HG02870 (cell line): ENCODE measurements around the gene OR8G1.
"Not testable (repeated sequence)": the region's sequence is repeated elsewhere in the genome, so short reads cannot be mapped to it uniquely, and the experiment has no call there.

ENCODE experiments used
- ATAC-seq: cut with Tn5 transposase; IDR thresholded peaks from one replicate; pipeline ENCODE4 v1.9.1; 2021; ENCODE audit warnings: mild to moderate bottlenecking, moderate library complexity; ENCODE audit not compliant: unreplicated experiment

OR8G1 gene

DNA sequence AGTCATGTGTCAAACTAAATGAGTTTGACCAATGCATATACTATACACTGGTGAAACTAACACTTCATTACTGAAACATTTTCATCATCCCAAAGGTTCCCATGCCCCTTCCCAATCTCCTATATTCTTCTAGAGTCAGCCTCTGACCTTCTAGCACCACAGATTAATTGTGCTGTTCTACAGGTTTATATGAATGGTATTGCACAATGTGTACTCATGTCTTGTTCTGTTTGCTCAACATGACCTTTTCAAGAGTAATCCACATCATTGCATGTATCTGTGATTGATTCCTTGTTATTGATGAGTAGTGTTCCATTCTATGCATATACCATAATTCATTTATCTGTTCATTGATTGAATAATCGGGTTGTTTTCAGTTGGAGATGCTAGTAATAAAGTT lies 7.5 kb upstream of the OR8G1 start:
- ATAC-seq, result no peak

DNA sequence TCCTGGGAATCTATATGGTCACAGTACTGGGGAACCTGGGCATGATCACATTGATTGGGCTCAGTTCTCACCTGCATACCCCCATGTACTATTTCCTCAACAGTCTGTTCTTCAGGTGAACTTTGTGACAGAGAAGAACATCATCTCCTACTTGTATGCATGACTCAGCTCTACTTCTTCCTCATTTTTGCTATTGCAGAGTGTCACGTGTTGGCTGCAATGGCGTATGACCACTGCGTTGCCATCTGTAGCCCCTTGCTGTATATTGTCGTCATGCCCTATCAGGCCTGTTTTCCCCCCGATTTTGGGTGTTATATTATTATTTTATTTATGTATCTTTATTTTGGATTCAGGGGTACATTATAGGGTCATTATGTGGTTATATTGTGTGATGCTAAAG lies 2.4 kb upstream of the OR8G1 start:
- no peak for ATAC-seq

DNA sequence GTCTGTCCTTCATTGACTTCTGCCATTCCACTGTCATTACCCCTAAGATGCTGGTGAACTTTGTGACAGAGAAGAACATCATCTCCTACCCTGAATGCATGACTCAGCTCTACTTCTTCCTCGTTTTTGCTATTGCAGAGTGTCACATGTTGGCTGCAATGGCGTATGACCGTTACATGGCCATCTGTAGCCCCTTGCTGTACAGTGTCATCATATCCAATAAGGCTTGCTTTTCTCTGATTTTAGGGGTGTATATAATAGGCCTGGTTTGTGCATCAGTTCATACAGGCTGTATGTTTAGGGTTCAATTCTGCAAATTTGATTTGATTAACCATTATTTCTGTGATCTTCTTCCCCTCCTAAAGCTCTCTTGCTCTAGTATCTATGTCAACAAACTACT lies 9.0 kb downstream of the OR8G1 start:
- not testable (repeated sequence) for ATAC-seq

DNA sequence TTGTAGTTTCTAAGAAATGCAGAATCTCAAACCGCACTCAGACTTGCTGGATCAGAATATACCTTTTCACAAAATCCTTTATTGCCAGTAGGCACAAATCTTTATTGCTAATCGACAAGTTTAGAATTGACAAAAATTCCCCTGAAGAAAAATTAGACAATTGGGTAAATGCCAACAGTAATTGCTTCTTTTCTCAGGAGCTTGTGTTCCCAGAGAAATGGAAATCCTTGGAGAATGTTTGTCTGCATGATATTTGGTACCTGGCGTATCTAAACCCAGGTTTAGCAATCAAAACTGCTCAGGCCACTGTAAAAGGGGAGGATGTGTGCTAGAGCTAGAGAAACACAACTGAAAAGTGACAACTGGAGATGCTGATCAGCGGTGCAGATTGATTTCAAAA lies 15.2 kb downstream of the OR8G1 start, which contains the start of gene OR8G5:
Gene OR8G5, plus strand, starts transcription at position 301 of the 400 bp plus-strand sequence. CDS start 8,556 bp downstream, outside the sequence.
- ATAC-seq, result no peak

DNA sequence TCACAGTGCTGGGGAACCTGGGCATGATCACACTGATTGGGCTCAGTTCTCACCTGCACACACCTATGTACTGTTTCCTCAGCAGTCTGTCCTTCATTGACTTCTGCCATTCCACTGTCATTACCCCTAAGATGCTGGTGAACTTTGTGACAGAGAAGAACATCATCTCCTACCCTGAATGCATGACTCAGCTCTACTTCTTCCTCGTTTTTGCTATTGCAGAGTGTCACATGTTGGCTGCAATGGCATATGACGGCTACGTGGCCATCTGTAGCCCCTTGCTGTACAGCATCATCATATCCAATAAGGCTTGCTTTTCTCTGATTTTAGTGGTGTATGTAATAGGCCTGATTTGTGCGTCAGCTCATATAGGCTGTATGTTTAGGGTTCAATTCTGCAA lies 24.1 kb downstream of the OR8G1 start:
- not testable (repeated sequence) for ATAC-seq

DNA sequence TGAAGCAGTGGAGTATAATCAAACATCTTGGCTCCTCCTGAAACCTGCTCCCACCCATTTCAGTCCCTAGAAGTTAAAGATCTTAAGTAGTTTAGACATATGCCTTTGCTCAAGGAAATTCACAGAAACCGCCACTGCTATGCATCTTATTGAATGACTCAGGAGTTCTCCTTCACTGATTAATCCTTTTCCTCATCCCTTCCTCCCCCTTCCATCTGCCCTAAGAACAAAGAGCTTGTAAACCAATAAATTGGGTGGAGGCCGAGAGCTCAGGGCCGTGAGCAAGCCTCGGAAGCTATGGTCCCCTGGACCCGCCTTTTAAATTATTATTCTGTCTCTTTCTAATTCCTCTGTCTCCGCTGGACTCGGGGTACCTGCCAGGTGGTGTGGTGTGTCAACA lies 30.0 kb downstream of the OR8G1 start:
- not testable (repeated sequence) for ATAC-seq

DNA sequence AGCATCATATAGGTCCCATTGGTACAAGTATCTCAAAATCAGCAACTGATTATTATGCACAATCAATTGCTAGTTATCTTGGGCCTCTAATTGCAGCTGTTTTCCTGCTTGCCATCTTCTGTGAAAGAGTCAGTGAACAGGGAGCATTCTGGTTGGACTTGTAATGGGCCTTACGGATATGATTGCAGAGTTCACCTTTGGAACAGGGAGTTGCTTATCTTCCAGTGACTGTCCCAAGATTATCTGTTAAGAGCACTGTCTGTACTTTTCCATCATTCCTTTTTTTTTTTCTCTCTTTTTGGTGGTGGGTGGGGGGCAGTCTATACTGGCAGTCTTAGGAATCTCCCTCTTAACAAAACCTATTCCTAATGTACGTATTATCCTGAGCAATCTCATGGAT lies 33.1 kb downstream of the OR8G1 start:
- ATAC-seq, result no peak

DNA sequence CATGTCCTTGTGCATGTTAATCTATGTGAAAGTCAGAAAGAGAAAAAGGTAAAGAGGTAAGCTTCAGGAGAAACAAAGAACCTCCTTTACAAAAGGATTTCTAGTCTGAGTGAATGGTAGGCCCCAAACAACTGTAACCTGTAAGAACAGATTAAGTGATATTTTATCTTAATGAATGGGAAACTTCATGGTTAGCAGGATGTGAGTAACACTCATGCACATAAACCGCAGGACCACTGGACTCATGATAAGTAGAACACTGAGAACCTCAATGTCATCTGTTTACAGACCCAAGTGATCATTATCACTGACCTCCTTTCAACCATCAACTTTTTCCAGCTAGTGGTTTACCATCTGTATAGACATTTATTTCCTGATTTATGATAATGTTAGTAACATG lies 35.2 kb downstream of the OR8G1 start:
- ATAC-seq, result no peak

DNA sequence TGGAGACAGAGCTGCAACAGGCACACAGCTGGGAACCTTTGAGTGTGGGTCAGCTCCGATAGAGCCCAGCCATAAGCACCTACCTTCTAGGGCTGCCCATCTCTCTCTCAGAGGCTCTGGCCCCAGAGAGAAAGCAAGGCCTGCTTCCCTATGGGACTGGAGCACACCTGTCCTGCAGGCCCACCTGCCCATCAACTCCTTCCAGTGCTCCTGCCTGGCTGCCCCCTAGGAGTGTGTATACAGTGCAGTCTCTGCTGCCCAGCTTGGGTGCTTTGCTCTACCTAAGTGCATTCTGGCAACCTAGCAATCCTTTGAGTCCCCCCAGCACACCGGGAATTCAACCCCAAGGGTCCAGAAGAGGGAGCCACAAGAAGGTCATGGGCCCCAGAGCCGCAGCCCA lies 36.3 kb downstream of the OR8G1 start:
- ATAC-seq, result no peak

DNA sequence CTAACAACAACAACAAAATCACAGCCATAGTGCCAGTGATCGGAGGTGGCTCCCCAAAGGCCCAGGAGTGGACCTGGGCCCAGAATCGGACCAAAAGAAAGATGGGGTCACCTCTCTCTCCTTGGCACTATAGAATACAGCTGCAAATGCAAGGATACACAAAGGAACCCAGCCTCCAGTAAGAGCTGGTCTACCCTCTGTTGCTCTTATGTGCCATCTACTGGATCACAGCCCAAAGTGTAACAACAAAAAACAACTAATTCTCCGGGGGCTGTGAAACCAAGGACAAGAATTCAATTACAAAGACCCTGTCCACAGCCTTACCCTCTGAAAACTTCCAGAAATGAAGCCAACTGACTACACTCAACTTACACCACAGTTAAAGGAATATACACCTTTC lies 36.9 kb downstream of the OR8G1 start:
- no peak for ATAC-seq

DNA sequence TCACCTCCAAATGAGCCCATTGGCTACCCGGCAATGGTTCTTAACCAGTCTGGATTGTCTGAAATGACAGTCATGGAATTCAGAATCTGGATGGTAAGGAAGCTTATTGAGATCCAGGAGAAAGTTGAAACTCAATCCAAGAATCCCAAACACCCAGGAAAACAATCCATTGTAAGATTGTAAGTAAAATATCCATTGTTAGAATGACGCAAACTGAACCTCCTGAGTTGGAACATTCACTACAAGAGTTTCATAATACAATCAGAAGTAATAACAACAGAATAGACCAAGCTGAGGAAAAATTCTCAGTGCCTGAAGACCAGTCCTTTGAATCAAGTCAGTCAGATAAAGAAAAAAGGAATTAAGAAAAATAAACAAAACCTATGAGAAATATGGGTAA lies 37.4 kb downstream of the OR8G1 start:
- no peak for ATAC-seq

DNA sequence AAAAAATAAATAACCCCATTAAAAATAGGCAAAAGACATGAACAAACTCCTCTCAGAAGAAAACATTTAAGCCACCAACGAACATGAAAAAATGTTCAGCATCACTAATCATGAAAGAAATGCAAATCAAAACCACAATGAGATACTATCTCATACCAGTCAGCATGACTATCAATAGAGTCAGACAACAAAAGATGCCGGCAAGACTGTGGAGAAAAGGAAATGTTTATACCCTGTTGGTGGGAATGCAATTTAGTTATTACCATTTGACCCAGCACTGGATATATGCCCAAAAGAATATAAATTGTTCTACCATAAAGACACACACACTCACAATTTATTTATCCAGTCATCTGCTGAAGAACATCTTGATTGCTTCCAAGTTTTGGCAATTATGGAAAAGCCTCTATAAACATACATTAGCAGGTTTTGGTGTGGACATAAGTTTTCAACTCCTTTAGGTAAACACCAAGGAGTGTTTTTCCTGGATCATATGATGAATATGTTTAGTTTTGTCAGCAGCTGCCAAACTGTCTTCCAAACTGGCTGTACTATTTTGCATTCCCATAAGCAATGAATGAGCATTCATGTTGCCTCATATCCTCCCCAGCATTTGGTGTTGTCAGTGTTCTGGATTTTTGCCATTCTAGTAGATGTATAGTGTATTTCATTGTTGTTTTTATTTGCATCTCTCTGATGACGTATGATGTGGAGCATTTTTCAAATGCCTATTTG lies 44.9 kb downstream of the OR8G1 start:
- no peak for ATAC-seq

DNA sequence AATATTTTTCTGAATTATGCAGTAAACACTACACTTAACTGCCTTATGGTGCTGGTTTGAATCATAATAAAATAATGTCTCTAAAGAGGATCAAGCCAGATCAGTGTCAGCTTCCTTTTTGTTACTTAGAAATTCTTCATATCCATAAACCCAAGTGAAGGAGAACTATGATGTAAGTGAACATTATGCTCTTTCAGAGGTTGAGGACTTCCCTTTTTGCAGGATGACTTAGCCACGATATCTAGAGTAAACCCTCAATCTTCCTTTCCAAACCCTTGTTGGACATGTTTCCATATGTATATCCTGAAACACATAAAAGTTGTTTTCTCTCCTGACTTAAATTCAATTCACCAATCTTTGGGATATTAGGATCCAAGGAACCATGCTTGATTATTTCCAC lies 53.8 kb downstream of the OR8G1 start:
- no peak for ATAC-seq

DNA sequence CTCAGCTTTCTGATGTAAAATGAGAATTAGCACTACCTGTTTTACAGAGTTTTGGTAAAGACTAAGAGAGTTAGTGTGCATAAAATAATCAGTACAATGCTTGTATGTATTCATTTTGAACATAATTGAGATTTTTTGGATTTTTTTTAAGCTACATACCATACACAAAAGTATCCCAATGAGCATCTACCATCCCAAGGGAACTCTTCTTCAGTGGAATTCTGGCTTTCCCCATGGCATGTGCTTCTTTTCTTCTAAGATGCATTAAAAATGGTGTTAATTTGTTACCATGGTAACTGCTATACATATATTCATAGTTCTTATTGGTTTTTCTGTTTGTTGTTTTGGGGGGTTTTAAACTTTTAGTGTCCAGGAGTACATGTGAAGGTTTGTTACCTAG lies 55.1 kb downstream of the OR8G1 start:
- no peak for ATAC-seq

DNA sequence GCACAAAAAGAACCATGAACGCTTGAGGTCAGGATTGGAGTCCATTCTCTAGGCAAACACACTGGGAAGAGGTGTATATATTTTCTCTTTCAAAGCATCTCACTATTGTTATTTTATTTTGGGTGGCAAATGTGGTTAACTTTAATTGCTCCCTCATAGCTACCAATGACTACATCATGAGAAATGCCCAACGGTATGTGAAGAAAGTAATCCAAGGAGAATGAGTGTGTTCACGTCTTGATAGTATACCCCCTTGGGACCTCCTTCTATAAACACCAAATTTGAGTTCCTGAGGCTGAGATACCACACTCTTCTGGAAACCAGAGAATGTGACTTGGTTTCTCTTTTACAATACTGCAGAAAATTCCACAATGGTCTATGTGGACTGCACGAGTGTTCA lies 57.0 kb downstream of the OR8G1 start:
- no peak for ATAC-seq

DNA sequence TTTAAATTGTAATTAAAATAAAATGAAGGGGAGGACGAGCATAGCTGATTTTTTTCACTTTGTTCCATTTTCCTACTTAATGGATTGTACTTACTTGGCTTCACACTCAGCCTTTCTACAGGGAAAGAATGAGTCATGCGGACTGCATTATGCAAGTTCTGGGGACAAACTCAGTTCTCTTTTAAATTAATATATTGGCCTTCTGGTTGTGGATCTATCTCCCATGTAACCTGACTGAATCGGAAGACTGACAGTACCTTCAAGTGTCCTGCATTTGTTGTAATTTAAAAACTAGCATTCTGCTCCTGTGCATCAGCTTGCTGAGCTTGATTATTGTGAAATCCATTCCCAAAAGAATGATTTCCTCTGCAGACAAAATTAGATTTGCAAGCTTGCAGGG lies 60.7 kb downstream of the OR8G1 start:
- no peak for ATAC-seq

DNA sequence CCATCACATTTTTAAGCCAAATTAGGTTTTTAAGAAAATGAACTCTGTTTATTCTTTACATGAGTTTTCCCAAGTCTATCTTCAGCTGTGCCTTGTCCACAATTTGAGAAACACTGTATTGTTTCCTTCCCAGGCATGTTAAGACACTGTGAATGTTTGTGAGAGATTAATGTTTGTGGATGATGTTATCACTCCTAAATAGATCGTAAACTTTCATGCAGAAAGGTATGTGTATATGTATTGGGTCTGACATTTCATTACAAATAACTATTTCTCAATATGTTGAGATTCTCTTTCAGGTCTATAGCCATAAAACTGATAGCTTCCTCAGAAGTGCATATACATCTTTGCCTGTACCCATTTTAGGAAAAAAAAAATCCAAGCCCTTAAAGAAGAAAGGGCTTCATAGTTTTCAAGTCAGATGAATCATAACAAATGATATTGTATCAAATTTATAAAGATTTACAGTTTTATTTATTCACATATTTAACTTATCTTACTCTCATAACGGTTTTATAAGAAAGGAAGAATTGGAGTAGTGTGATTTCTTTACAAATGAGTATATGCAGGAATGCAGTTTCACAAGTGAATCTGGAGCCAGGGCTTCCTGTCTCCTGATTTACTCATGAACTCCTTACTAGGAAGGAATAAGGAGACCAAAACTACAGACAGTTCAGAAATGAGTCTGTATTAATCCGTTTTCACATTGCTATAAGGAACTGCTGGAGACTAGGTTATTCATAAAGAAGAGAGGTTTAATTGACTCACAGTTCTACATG lies 61.6 kb downstream of the OR8G1 start:
- ATAC-seq, result no peak
